Upper lobe of left lung (tissue), 4 donors: Measurements from ENCODE around the gene TNS4.

Experiments
- POLR2A ChIP-seq, 4 donors: fragments of 450-650 bp; IDR thresholded peaks; one replicate each; pipeline ENCODE4 v1.5.1; 2016 to 2017; ENCODE audit warnings: antibody characterized with exemption in 4 of 4, mild to moderate bottlenecking in 2 of 4
- POLR2AphosphoS5 ChIP-seq, 2 donors: sonication (generic); formaldehyde crosslinking; IDR thresholded peaks; one replicate each; pipeline ENCODE4 v1.5.1; 2017; ENCODE audit warnings: antibody characterized with exemption in 2 of 2
- TF ChIP-seq, protein P1 (sequence below), 6 experiments: fragments of 450-650 bp in 4 of 6; fragments of 200-600 bp in 2 of 6; sonication (generic) in 2 of 6; IDR thresholded peaks; one replicate each; pipeline ENCODE4 v1.5.1; 2016 to 2019; ENCODE audit warnings: antibody characterized with exemption in 6 of 6

DNA sequence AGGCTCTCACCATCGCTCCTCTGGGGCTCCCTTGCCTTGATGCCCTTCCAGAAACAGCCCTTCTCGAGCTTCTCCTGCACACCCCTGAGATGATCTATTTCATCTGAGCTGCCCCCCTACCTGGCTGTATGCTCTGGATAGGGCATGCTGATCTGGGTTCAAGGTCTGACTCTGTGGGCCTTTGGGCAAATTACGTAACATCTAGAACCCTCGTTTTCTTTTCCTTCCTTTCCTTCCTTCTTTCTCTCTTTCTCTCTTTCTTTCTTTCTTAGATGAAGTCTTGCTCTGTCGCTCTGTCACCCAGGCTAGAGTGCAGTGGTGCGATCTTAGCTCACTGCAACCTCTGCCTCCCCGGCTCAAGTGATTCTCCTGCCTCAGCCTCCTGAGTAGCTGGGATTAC, 20.3 kb downstream of the TNS4 start:
- TF ChIP-seq, protein P1, sequence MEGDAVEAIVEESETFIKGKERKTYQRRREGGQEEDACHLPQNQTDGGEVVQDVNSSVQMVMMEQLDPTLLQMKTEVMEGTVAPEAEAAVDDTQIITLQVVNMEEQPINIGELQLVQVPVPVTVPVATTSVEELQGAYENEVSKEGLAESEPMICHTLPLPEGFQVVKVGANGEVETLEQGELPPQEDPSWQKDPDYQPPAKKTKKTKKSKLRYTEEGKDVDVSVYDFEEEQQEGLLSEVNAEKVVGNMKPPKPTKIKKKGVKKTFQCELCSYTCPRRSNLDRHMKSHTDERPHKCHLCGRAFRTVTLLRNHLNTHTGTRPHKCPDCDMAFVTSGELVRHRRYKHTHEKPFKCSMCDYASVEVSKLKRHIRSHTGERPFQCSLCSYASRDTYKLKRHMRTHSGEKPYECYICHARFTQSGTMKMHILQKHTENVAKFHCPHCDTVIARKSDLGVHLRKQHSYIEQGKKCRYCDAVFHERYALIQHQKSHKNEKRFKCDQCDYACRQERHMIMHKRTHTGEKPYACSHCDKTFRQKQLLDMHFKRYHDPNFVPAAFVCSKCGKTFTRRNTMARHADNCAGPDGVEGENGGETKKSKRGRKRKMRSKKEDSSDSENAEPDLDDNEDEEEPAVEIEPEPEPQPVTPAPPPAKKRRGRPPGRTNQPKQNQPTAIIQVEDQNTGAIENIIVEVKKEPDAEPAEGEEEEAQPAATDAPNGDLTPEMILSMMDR (IDR thresholded peaks at IDR 0.05): no peak
- TF ChIP-seq POLR2AphosphoS5 (IDR thresholded peaks at IDR 0.05): no peak
- no peak for TF ChIP-seq POLR2A (IDR thresholded peaks at IDR 0.05)
